ENCODE measurements around the gene ARHGAP26. TPM values are rescaled to one million over a fixed set of nuclear protein-coding genes. Genes with fewer than 3 reads are reported as not detected.

Gene ARHGAP26
- polyA plus RNA-seq, 1 donor (not counting 4 experiments of a cell fraction or from before 2014, with no cell fraction given), result 3.9 TPM

DNA sequence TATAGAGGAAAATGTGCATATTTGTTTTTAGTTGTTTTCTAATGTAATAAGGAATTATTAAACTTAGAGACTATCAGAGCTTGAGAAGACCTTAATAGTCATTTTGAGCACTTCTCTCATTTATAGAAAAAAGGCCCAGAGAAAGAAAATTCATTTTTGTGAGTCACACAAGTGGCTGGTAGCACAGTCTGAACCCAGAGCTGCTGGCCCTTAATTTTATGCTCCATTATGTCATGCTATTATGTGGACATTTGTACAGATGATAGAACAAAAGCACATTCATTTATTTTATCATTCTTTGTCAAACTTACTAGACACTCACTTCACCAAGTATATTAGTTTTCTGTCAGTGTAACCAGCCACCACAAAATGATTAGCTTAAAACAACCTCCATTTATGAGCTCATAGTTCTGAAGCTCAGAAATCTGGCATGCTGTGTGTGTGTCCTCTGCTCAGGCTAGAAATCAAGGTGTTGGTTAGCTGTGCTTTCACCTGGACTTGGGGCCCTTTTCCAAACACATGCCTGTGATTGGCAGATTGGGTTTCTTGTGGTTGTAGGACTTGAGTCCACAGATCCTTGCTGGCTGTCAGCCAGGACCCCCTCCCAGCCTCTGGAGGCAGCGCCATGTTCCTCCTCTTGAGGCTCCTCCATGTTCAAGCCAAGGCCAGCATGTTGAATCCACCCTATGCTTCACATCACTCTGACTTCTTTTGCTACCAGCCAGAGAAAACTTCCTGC lies 188.9 kb downstream of the ARHGAP26 start:
- dilution Hi-C loops (cut with MboI; ENCODE audit: extremely low pct_ligation_motif_present, low sequenced_read_pairs), result no loop called here
- no peak overlapping the region for H3K4me2 ChIP-seq (ENCODE audit: control insufficient read depth, extremely low read depth, insufficient read depth, low read depth, low read length)
- DNase-seq (ENCODE audit: low read depth, low spot score) (no peak), FAIRE-seq (no peak)
- no peak for TF ChIP-seq EZH2 (IDR thresholded peaks at IDR 0.05; ENCODE audit: low read length)
- TF ChIP-seq, protein P1, sequence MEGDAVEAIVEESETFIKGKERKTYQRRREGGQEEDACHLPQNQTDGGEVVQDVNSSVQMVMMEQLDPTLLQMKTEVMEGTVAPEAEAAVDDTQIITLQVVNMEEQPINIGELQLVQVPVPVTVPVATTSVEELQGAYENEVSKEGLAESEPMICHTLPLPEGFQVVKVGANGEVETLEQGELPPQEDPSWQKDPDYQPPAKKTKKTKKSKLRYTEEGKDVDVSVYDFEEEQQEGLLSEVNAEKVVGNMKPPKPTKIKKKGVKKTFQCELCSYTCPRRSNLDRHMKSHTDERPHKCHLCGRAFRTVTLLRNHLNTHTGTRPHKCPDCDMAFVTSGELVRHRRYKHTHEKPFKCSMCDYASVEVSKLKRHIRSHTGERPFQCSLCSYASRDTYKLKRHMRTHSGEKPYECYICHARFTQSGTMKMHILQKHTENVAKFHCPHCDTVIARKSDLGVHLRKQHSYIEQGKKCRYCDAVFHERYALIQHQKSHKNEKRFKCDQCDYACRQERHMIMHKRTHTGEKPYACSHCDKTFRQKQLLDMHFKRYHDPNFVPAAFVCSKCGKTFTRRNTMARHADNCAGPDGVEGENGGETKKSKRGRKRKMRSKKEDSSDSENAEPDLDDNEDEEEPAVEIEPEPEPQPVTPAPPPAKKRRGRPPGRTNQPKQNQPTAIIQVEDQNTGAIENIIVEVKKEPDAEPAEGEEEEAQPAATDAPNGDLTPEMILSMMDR (optimal IDR thresholded peaks at IDR 0.05 in 1 of 3, IDR thresholded peaks at IDR 0.05 in 1 of 3, conservative IDR thresholded peaks at IDR 0.05 in 1 of 3; ENCODE audit: extremely low read depth in 1 of 3, insufficient read depth in 2 of 3, low read length in 3 of 3), result no peak
- H3K36me3 ChIP-seq (ENCODE audit: control insufficient read depth in 2 of 2, extremely low read depth in 1 of 2, insufficient read depth in 2 of 2, low read length in 2 of 2), result no peaks in the 10 kb centered on the region
- H3K79me2 ChIP-seq (ENCODE audit: control insufficient read depth, insufficient read depth, low read length), result no peaks in the 10 kb centered on the region
- no peaks in the 10 kb centered on the region for H3K9me1 ChIP-seq (ENCODE audit: control insufficient read depth, extremely low read depth, insufficient read depth, low read length)
- no peak overlapping the region for H3K9ac ChIP-seq (ENCODE audit: control insufficient read depth, extremely low read depth, insufficient read depth, low read length)
- no peaks in the 10 kb centered on the region for H3K27me3 ChIP-seq (ENCODE audit: control insufficient read depth, extremely low read depth, insufficient read depth, low read length)
- H3K4me3 ChIP-seq (ENCODE audit: control insufficient read depth in 2 of 3, extremely low read depth in 1 of 3, insufficient read depth in 2 of 3, low read depth in 1 of 3, low read length in 3 of 3), result no peak overlapping the region
- H4K20me1 ChIP-seq (ENCODE audit: control insufficient read depth, extremely low read depth, insufficient read depth, low read length), result no peaks in the 10 kb centered on the region
- peaks cover 19% of the 10 kb centered on the region for H3K4me1 ChIP-seq (ENCODE audit: control insufficient read depth, extremely low read depth, insufficient read depth, low read length)
- H3K9me3 ChIP-seq (ENCODE audit: control insufficient read depth, low read depth, low read length), result no peaks in the 10 kb centered on the region
- H3K27ac ChIP-seq (ENCODE audit: control insufficient read depth, insufficient read depth, low read length), result peak overlapping the region; percentile 68
- no peak overlapping the region for H2AFZ ChIP-seq (ENCODE audit: control insufficient read depth, low read length)

GRCh38 chr5:142959683-142960657 lies 189.8 kb downstream of the ARHGAP26 start:
- DNase-seq (ENCODE audit: low read depth, low spot score) (no peak), FAIRE-seq (peak; percentile 59)
- Histone ChIP-seq H3K9me1 (ENCODE audit: control insufficient read depth, extremely low read depth, insufficient read depth, low read length) (no peaks in the 10 kb centered on the region), H3K27me3 (ENCODE audit: control insufficient read depth, extremely low read depth, insufficient read depth, low read length) (no peaks in the 10 kb centered on the region), H2AFZ (ENCODE audit: control insufficient read depth, low read length) (peak overlapping the region; percentile 20), H3K9me3 (ENCODE audit: control insufficient read depth, low read depth, low read length) (no peaks in the 10 kb centered on the region), H3K9ac (ENCODE audit: control insufficient read depth, extremely low read depth, insufficient read depth, low read length) (peak overlapping the region; percentile 13), H3K4me2 (ENCODE audit: control insufficient read depth, extremely low read depth, insufficient read depth, low read depth, low read length) (peak overlapping the region; percentile 39), H3K79me2 (ENCODE audit: control insufficient read depth, insufficient read depth, low read length) (no peaks in the 10 kb centered on the region), H3K27ac (ENCODE audit: control insufficient read depth, insufficient read depth, low read length) (peak overlapping the region; percentile 68), H3K36me3 (ENCODE audit: control insufficient read depth in 2 of 2, extremely low read depth in 1 of 2, insufficient read depth in 2 of 2, low read length in 2 of 2) (no peaks in the 10 kb centered on the region), H3K4me1 (ENCODE audit: control insufficient read depth, extremely low read depth, insufficient read depth, low read length) (peaks cover 19% of the 10 kb centered on the region), H3K4me3 (ENCODE audit: control insufficient read depth in 2 of 3, extremely low read depth in 1 of 3, insufficient read depth in 2 of 3, low read depth in 1 of 3, low read length in 3 of 3) (no peak overlapping the region), H4K20me1 (ENCODE audit: control insufficient read depth, extremely low read depth, insufficient read depth, low read length) (no peaks in the 10 kb centered on the region)
- TF ChIP-seq, protein P1 (optimal IDR thresholded peaks at IDR 0.05 in 1 of 3, IDR thresholded peaks at IDR 0.05 in 1 of 3, conservative IDR thresholded peaks at IDR 0.05 in 1 of 3; ENCODE audit: extremely low read depth in 1 of 3, insufficient read depth in 2 of 3, low read length in 3 of 3), result no peak
- no peak for TF ChIP-seq EZH2 (IDR thresholded peaks at IDR 0.05; ENCODE audit: low read length)
- dilution Hi-C loops (cut with MboI; ENCODE audit: extremely low pct_ligation_motif_present, low sequenced_read_pairs), result no loop called here

Measured in keratinocyte (primary cell).